ENCODE measurements around the gene LAMC1. TPM values are rescaled to one million over a fixed set of nuclear protein-coding genes. Genes with fewer than 3 reads are reported as not detected.

Gene LAMC1
- total RNA-seq, 1 experiment from 2014 or later = 61.2 TPM

GRCh38 chr1:183091181-183091580 is 68.0 kb downstream of the LAMC1 start:
- TF ChIP-seq EZH2phosphoT487 (IDR thresholded peaks at IDR 0.05; ENCODE audit: borderline replicate concordance) (no peak), POLR2AphosphoS5 (IDR thresholded peaks at IDR 0.05; ENCODE audit: low read depth, low read length) (no peak), FOSL1 (IDR thresholded peaks at IDR 0.05; ENCODE audit: low read depth) (no peak), POLR2A (IDR thresholded peaks at IDR 0.05; ENCODE audit: borderline replicate concordance, extremely low read depth, insufficient read depth, insufficient read length) (no peak), ELF1 (IDR thresholded peaks at IDR 0.05; ENCODE audit: borderline replicate concordance, low read depth) (no peak), TCF7L2 (IDR thresholded peaks at IDR 0.05; ENCODE audit: borderline replicate concordance, extremely low read depth, insufficient read depth, insufficient read length) (no peak), SIN3A (IDR thresholded peaks at IDR 0.05; ENCODE audit: low read depth) (no peak), ZFX (IDR thresholded peaks at IDR 0.05) (no peak), CEBPB (IDR thresholded peaks at IDR 0.05; ENCODE audit: low read depth) (no peak), ZNF274 (IDR thresholded peaks at IDR 0.05; ENCODE audit: low read depth, low read length) (no peak), JUND (IDR thresholded peaks at IDR 0.05) (no peak), CBX3 (IDR thresholded peaks at IDR 0.05; ENCODE audit: low read depth) (no peak), EZH2 (IDR thresholded peaks at IDR 0.05) (no peak), YY1 (IDR thresholded peaks at IDR 0.05; ENCODE audit: extremely low read depth, insufficient replicate concordance, low read depth, low read length) (no peak), ATF3 (IDR thresholded peaks at IDR 0.05) (no peak), EGR1 (IDR thresholded peaks at IDR 0.05; ENCODE audit: low read depth) (no peak), RAD21 (IDR thresholded peaks at IDR 0.05; ENCODE audit: low read depth) (no peak)
- TF ChIP-seq, protein P1, sequence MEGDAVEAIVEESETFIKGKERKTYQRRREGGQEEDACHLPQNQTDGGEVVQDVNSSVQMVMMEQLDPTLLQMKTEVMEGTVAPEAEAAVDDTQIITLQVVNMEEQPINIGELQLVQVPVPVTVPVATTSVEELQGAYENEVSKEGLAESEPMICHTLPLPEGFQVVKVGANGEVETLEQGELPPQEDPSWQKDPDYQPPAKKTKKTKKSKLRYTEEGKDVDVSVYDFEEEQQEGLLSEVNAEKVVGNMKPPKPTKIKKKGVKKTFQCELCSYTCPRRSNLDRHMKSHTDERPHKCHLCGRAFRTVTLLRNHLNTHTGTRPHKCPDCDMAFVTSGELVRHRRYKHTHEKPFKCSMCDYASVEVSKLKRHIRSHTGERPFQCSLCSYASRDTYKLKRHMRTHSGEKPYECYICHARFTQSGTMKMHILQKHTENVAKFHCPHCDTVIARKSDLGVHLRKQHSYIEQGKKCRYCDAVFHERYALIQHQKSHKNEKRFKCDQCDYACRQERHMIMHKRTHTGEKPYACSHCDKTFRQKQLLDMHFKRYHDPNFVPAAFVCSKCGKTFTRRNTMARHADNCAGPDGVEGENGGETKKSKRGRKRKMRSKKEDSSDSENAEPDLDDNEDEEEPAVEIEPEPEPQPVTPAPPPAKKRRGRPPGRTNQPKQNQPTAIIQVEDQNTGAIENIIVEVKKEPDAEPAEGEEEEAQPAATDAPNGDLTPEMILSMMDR (IDR thresholded peaks at IDR 0.05 in 2 of 3, conservative IDR thresholded peaks at IDR 0.05 in 1 of 3; ENCODE audit: borderline replicate concordance in 1 of 3, insufficient read depth in 1 of 3, low read depth in 2 of 3, low read length in 2 of 3) = no peak
- TF ChIP-seq, protein P2, sequence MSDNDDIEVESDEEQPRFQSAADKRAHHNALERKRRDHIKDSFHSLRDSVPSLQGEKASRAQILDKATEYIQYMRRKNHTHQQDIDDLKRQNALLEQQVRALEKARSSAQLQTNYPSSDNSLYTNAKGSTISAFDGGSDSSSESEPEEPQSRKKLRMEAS (IDR thresholded peaks at IDR 0.05) = no peak
- TF ChIP-seq, protein P3, sequence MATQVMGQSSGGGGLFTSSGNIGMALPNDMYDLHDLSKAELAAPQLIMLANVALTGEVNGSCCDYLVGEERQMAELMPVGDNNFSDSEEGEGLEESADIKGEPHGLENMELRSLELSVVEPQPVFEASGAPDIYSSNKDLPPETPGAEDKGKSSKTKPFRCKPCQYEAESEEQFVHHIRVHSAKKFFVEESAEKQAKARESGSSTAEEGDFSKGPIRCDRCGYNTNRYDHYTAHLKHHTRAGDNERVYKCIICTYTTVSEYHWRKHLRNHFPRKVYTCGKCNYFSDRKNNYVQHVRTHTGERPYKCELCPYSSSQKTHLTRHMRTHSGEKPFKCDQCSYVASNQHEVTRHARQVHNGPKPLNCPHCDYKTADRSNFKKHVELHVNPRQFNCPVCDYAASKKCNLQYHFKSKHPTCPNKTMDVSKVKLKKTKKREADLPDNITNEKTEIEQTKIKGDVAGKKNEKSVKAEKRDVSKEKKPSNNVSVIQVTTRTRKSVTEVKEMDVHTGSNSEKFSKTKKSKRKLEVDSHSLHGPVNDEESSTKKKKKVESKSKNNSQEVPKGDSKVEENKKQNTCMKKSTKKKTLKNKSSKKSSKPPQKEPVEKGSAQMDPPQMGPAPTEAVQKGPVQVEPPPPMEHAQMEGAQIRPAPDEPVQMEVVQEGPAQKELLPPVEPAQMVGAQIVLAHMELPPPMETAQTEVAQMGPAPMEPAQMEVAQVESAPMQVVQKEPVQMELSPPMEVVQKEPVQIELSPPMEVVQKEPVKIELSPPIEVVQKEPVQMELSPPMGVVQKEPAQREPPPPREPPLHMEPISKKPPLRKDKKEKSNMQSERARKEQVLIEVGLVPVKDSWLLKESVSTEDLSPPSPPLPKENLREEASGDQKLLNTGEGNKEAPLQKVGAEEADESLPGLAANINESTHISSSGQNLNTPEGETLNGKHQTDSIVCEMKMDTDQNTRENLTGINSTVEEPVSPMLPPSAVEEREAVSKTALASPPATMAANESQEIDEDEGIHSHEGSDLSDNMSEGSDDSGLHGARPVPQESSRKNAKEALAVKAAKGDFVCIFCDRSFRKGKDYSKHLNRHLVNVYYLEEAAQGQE (IDR thresholded peaks at IDR 0.05; ENCODE audit: low read depth) = no peak
- intact Hi-C loops (cut with micrococcal nuclease) = loop anchor here (10.0 kb wide), 1 partner anchor 126 kb away; no protein-coding TSS in a partner anchor
- CTCF ChIA-PET = no interaction called here
- no peaks in the 10 kb centered on the region for H3K36me3 ChIP-seq (ENCODE audit: control insufficient read depth in 1 of 2, insufficient read depth in 2 of 2, low read length in 2 of 2)
- peaks cover 30 to 58% of the 10 kb centered on the region in 2 experiments for H3K4me1 ChIP-seq (ENCODE audit: control insufficient read depth in 1 of 2, insufficient read depth in 2 of 2, low read length in 2 of 2)
- no peaks in the 10 kb centered on the region for H3K27me3 ChIP-seq (ENCODE audit: insufficient read depth, low read length)
- POLR2A ChIA-PET = no interaction called here
- H3K9me2 ChIP-seq (ENCODE audit: insufficient read depth) = no peaks in the 10 kb centered on the region
- no peak overlapping the region for H2AFZ ChIP-seq (ENCODE audit: low read depth, low read length, poor library complexity, severe bottlenecking)
- ATAC-seq = no peak
- H3K4me2 ChIP-seq (ENCODE audit: low read length) = no peak overlapping the region
- no peak overlapping the region for H3K27ac ChIP-seq (ENCODE audit: low read depth, low read length)
- no peak overlapping the region for H3K9ac ChIP-seq (ENCODE audit: low read length)
- RAD21 ChIA-PET (ENCODE audit: low non-redundant PET in 1 of 2, low total read pairs in 2 of 2, uncharacterized antibody in 2 of 2, unreplicated experiment in 2 of 2) = no interaction called here
- H4K20me1 ChIP-seq (ENCODE audit: insufficient read depth) = no peaks in the 10 kb centered on the region
- no TSS peak for BruUV-seq (replicated peaks)
- no peaks in the 10 kb centered on the region for H3K9me3 ChIP-seq (ENCODE audit: control insufficient read depth in 1 of 2, insufficient read depth in 1 of 2, low read depth in 1 of 2, low read length in 2 of 2)
- no peak overlapping the region for H3K4me3 ChIP-seq (replicated peaks in 1 of 2; ENCODE audit: low read depth in 1 of 2, low read length in 2 of 2)
- DNase-seq (ENCODE audit: low read depth, low spot score) = no peak
- peaks cover 60% of the 10 kb centered on the region for H3K79me2 ChIP-seq (ENCODE audit: insufficient read depth, low read length)

Data from HCT116 (cell line).